Glomerular endothelial cell (primary cell): ENCODE results near the gene SPEF1. TPM values are rescaled to one million over a fixed set of nuclear protein-coding genes. Genes with fewer than 3 reads are reported as not detected.
"Not testable (repeated sequence)": the region's sequence is repeated elsewhere in the genome, so short reads cannot be mapped to it uniquely, and the experiment has no call there.

Source experiments
- DNase-seq: peaks from one replicate; pipeline ENCODE4 v3.0.0-alpha.2; 2011; ENCODE audit warnings: low read depth, low spot score; ENCODE audit errors: extremely low read depth
- total RNA-seq: library from RNA; depleted of rRNA; stranded (reverse); fragments of >200 nt; gene quantifications from 2 replicates; pipeline ENCODE4 v1.2.3, GENCODE V29; 2015

Gene SPEF1
- not detected in 2 replicates for total RNA-seq

DNA sequence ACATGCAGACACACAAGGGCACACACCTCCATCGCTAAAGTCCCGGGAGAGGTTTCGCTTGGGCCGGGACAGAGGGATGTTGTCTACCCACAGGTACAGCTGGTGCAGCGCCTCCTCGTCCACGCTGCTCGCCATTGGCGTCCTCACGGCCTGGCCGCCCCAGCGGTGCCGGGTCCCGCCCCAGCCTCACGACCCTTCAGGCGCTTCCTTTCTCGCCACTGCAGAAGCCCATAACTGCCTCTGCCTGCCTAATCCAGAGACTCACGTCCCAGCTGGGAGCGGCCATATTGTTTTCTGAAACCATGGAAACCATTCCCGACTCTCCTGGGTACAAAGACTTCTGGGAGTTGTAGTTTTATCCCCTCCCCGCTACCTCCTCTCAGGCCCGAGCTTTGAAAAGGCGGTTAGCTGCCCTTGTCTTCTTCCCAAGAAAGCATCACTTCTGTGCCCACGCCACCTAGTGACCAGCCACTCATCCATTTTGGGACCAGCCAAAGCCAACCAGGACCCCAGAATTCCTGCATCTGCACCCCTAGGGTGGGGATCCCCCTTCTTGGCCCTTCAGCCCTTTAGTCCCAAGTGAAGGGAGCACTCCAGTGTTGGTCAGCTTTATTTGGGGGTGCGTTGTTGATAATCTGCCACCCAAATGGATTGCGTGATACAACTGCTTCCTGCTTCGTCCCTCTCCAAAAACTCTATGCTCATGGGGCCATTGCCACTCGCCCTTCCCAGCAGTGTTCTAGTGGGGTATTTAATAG lies at the start of gene SPEF1:
Gene SPEF1, minus strand, starts transcription at position 296 of the 758 bp plus-strand sequence. Its CDS starts 161 bp downstream, at position 135.
- peak; percentile 66 for DNase-seq

DNA sequence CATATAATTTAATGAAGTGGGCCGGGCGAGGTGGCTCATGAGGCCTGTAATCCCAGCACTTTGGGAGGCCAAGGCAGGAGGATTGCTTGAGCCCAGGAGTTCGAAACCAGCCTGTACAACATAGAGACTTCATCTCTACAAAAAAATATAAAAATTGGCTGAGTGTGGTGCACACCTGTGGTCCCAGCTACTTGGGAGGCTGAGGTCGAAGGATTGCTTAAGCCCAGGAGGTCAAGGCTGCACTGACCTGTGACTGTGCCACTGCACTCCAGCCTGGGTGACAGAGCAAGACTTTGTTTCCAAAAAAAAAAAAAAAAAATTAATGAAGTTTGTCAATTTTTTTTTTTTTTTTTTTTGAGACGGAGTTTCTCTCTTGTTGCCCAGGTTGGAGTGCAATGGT lies 48.6 kb upstream of the SPEF1 start:
- DNase-seq = not testable (repeated sequence)

- DNase-seq = no peak
Measured at GRCh38 chr20:3828798-3829197, 47.5 kb upstream of the SPEF1 start.

DNA sequence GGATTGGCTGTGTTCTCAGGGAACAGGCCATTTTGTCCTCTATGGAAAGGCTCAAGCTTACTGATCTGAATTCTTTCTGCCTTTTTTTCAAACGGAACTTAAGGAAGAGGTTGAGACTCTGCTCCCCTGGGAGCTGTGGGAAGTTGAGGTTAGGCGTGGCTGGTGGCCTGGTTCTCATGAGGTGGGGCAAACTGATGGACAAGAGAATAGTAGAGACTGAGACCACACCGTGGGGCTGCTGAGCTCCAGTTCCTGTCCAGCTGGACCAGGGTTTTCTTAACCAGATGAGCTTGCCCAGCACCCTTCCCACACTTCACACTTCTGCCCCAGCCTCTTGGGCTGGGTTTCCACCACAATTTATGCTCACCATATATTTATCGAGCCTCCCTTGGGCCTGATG lies 45.2 kb upstream of the SPEF1 start:
- no peak for DNase-seq

- no peak for DNase-seq
Measured at GRCh38 chr20:3825526-3825925, 44.3 kb upstream of the SPEF1 start.

DNA sequence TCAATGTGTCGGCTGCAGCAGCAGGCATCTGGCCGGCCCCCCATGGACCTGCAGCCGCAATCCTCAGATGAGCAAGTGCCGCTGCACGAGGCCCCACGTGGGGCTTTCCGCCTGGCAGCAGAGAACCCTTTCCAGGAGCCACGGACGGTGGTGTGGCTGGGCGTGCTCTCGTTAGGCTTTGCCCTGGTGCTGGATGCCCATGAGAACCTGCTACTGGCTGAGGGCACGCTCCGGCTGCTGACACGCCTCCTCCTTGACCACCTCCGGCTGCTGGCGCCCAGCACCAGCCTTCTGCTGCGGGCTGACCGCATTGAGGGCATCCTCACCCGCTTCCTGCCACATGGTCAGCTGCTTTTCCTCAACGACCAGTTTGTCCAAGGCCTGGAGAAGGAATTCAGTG lies 42.6 kb upstream of the SPEF1 start:
- no peak for DNase-seq

- DNase-seq = no peak
Measured at GRCh38 chr20:3821996-3822395, 40.7 kb upstream of the SPEF1 start.

GRCh38 chr20:3820901-3821727 lies 39.9 kb upstream of the SPEF1 start:
- no peak for DNase-seq

GRCh38 chr20:3820048-3820900 lies 39.0 kb upstream of the SPEF1 start, which contains the start of gene AP5S1:
AP5S1 (plus strand) TSS chr20:3820547; CDS start chr20:3822118, 1,571 bp downstream.
- DNase-seq = no peak

DNA sequence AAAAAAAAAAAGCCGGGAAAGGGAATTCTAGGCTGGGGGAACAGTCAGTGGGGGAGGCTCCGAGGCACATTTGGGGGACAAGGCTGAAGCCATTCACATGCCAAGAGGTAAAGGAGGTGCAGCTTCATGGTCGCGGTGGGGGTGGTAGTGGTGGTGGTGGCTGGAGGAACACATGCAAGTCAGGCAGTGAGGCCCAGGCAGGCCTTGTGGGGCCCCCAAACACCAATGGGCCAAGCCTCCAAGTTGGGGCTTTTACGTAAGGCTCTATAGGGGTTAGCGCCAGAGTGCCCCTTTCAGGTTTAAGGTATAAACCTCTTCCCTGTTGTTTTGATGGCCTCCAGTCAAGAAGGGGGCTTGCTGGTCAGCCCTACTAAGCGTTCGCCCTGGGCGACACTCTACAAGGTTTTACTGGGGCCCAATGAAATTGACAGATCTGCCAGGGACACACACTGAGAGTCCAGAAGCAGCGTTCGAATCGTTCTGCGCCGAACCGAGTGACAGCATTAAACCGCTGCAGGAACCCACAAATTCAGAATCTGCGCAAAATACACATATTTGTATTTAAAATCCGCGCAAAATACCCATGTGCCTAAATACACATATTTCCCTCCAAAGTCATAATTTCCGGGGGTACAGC lies 38.3 kb upstream of the SPEF1 start:
- no peak for DNase-seq

GRCh38 chr20:3818155-3819151 lies 37.2 kb upstream of the SPEF1 start:
- DNase-seq = no peak

- no peak for DNase-seq
Measured at GRCh38 chr20:3815703-3816315, 34.6 kb upstream of the SPEF1 start.

DNA sequence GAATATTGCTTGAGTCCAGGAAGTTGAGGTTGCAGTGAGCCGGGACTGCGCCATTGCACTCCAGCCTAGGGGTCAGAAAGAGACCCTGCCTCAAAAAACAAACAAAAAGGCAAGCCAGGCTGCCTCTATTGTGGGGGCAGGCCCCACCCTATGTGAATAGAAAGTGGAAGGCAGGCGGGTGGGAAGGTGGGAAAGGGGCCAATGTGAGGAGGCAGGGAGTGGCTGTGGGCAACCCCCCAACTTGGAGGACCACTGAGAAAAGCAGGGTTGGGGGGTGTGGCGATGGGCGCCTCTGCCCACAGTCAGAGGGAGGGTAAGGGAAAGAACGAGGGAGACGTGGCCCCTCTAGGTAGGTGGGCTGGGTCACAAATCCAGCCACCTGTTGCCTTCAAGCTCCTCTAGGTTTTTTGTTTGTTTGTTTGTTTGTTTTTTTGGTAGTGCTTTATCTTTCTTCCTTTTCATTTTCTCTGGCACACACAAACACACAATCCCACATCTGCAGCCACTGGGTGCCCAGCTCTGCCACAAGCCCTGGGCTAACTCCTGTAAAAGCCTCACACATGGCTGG lies 33.8 kb upstream of the SPEF1 start:
- DNase-seq = no peak

DNA sequence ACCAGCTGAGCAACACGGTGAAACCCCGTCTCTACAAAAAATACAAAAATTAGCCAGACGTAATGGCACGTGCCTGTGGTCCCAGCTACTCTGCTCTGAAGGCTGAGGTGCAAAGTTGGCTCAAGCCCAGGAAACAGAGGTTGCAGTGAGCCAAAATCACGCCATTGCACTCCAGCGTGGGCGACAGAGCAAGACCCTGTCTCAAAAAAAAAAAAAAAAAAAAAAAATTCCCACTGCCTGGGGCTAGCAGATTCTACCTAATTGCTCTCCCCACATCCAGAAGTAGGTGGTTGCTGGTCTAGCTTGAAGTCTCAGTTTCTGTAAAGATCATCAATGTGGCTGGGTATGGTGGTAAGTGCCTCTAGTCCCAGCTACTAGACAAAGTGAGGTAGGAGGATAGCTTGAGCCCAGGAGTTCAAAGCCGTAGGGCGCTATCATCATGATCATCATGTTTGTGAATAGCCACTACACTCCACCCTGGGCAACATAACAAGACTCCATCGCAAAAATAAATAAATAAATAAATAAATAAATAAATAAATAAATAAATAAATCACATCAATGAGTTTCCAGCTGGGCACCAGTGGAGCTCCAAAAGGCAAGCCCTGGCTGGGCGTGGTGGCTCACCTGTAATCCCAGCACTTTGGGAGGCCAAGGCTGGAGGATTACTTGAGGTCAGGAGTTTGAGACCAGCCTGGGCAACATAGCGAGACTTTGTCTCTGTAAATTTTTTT lies 32.8 kb upstream of the SPEF1 start:
- DNase-seq = no peak

GRCh38 chr20:3812975-3813847 lies 32.0 kb upstream of the SPEF1 start:
- DNase-seq = no peak

DNA sequence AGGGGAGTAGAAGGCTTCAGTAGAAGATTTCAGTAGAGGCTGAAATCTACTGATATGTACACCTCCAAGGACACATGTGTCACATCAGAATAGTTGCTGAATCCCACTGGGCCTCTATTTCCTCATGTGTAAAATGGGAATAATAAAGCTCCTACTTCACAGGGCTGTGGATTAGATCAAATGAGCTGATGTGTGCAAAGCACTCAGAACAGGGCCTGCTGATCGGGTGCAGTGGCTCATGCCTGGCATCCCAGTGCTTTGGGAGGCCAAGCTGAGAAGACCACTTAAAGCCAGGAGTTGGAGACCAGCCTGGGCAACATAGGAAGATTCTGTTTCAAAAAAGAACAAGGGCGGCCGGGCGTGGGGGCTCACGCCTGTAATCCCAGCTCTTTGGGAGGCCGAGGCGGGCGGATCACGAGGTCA lies 31.0 kb upstream of the SPEF1 start:
- no peak for DNase-seq
